Mesenchymal stem cell (in vitro differentiated cells and primary cell): ENCODE measurements around the gene RABEP2.
"Not testable (repeated sequence)": the region's sequence is repeated elsewhere in the genome, so short reads cannot be mapped to it uniquely, and the experiment has no call there.

Source experiments
- DNase-seq: peaks from one replicate; pipeline ENCODE4 v3.0.0-alpha.2; 2013
- H2AFZ ChIP-seq: one replicate; pipeline ENCODE4 v1.6.1; 2013; ENCODE audit warnings: low read depth, mild to moderate bottlenecking, control low read depth, inconsistent platforms, low read length, moderate library complexity
- H2AK5ac ChIP-seq: 2 replicates; pipeline ENCODE4 v1.6.1; 2013; ENCODE audit warnings: low read length, moderate library complexity, mild to moderate bottlenecking, inconsistent platforms; ENCODE audit not compliant: severe bottlenecking
- H2BK120ac ChIP-seq: one replicate; pipeline ENCODE4 v1.6.1; 2013; ENCODE audit warnings: low read depth, mild to moderate bottlenecking, inconsistent platforms, low read length, moderate library complexity
- H2BK12ac ChIP-seq, 2 experiments: one replicate each; pipeline ENCODE4 v1.6.1; 2013; ENCODE audit warnings: inconsistent platforms in 2 of 2, low read length in 2 of 2, mild to moderate bottlenecking in 2 of 2, moderate library complexity in 2 of 2, control low read depth in 1 of 2
- H2BK15ac ChIP-seq: one replicate; pipeline ENCODE4 v1.6.1; 2013; ENCODE audit warnings: mild to moderate bottlenecking, low read depth, inconsistent platforms; ENCODE audit not compliant: poor library complexity, severe bottlenecking
- H2BK5ac ChIP-seq: 2 replicates; pipeline ENCODE4 v1.6.1; 2013; ENCODE audit warnings: low read depth, mild to moderate bottlenecking, low read length, control low read depth, inconsistent platforms; ENCODE audit not compliant: poor library complexity, severe bottlenecking
- H3K14ac ChIP-seq, 2 experiments: one replicate each; pipeline ENCODE4 v1.6.1; 2013; ENCODE audit warnings: inconsistent platforms in 2 of 2, low read length in 2 of 2, control low read depth in 1 of 2, mild to moderate bottlenecking in 1 of 2, moderate library complexity in 1 of 2
- H3K18ac ChIP-seq, 2 experiments: one replicate each; pipeline ENCODE4 v1.6.1; 2013; ENCODE audit warnings: inconsistent platforms in 2 of 2, low read length in 2 of 2, control low read depth in 1 of 2, low read depth in 1 of 2, mild to moderate bottlenecking in 1 of 2
- H3K23ac ChIP-seq, 2 experiments: one replicate each; pipeline ENCODE4 v1.6.1; 2013; ENCODE audit warnings: inconsistent platforms in 2 of 2, low read length in 2 of 2, mild to moderate bottlenecking in 2 of 2, moderate library complexity in 2 of 2, control low read depth in 1 of 2
- H3K27ac ChIP-seq: 2 replicates; pipeline ENCODE4 v1.5.1; 2013; ENCODE audit warnings: mild to moderate bottlenecking, moderate library complexity, low read length, control low read depth, inconsistent platforms; ENCODE audit not compliant: poor library complexity, severe bottlenecking
- H3K27me3 ChIP-seq, 2 experiments: 2 replicates each; pipeline versions ENCODE4 v1.6.1 to v1.7.0; 2013; ENCODE audit warnings: low read length in 2 of 2, mild to moderate bottlenecking in 2 of 2, moderate library complexity in 2 of 2, control low read depth in 1 of 2, inconsistent platforms in 1 of 2; ENCODE audit not compliant: control insufficient read depth in 1 of 2, insufficient read depth in 1 of 2
- H3K36me3 ChIP-seq, 2 experiments: 2 replicates each; pipeline versions ENCODE4 v1.6.1 to v1.7.0; 2013; ENCODE audit warnings: low read length in 2 of 2, control low read depth in 1 of 2, inconsistent platforms in 1 of 2, low read depth in 1 of 2, mild to moderate bottlenecking in 1 of 2; ENCODE audit not compliant: insufficient read depth in 2 of 2, control insufficient read depth in 1 of 2
- H3K4ac ChIP-seq, 2 experiments: one replicate each; pipeline ENCODE4 v1.6.1; 2013; ENCODE audit warnings: inconsistent platforms in 2 of 2, low read length in 2 of 2, mild to moderate bottlenecking in 2 of 2, moderate library complexity in 2 of 2, control low read depth in 1 of 2, low read depth in 1 of 2
- H3K4me1 ChIP-seq: 2 replicates; pipeline ENCODE4 v1.6.1; 2013; ENCODE audit warnings: low read depth, low read length, control low read depth; ENCODE audit not compliant: control insufficient read depth, insufficient read depth
- H3K4me2 ChIP-seq: 2 replicates; pipeline ENCODE4 v1.6.1; 2013; ENCODE audit warnings: low read length, mild to moderate bottlenecking, inconsistent platforms; ENCODE audit not compliant: poor library complexity, severe bottlenecking
- H3K4me3 ChIP-seq, 2 experiments: 2 replicates each; pipeline versions ENCODE4 v1.5.1 to v1.7.0; 2013; ENCODE audit warnings: low read length in 2 of 2, mild to moderate bottlenecking in 2 of 2, control low read depth in 1 of 2, low read depth in 1 of 2; ENCODE audit not compliant: insufficient read depth in 1 of 2
- H3K79me1 ChIP-seq: replicated peaks from 2 replicates; pipeline ENCODE4 v1.6.1; 2013; ENCODE audit warnings: mild to moderate bottlenecking, control low read depth, low read length, inconsistent platforms; ENCODE audit not compliant: poor library complexity, severe bottlenecking
- H3K9ac ChIP-seq: 2 replicates; pipeline ENCODE4 v1.7.0; 2013; ENCODE audit warnings: mild to moderate bottlenecking, low read length, moderate library complexity
- H3K9me3 ChIP-seq: 2 replicates; pipeline ENCODE4 v1.7.0; 2013; ENCODE audit warnings: mild to moderate bottlenecking, low read length; ENCODE audit not compliant: control insufficient read depth
- H4K8ac ChIP-seq: one replicate; pipeline ENCODE4 v1.6.1; 2013; ENCODE audit warnings: inconsistent platforms, mild to moderate bottlenecking, low read length, moderate library complexity
- H4K91ac ChIP-seq: one replicate; pipeline ENCODE4 v1.6.1; 2013; ENCODE audit warnings: mild to moderate bottlenecking, low read length, inconsistent platforms
- WGBS: methylation state at CpG from one replicate; pipeline ENCODE4 v1.1.7; 2013; ENCODE audit warnings: mixed read lengths; 5-methylcytosine and 5-hydroxymethylcytosine counted together

Gene RABEP2

GRCh38 chr16:28881565-28881964 lies 43.5 kb downstream of the RABEP2 start:
- not testable (repeated sequence) for H3K4me3 ChIP-seq, H3K18ac ChIP-seq, H3K23ac ChIP-seq, H3K4ac ChIP-seq, DNase-seq, H3K14ac ChIP-seq, H4K91ac ChIP-seq, H3K4me2 ChIP-seq, H3K27ac ChIP-seq, H2AK5ac ChIP-seq, H2BK12ac ChIP-seq, H4K8ac ChIP-seq, H2BK120ac ChIP-seq, H2AFZ ChIP-seq, H2BK15ac ChIP-seq, H2BK5ac ChIP-seq, H3K9me3 ChIP-seq, H3K9ac ChIP-seq
- H3K4me1 ChIP-seq, result peaks cover 18% of the 10 kb centered on the region
- peaks cover 4 to 34% of the 10 kb centered on the region in 2 experiments for H3K27me3 ChIP-seq
- H3K36me3 ChIP-seq, result peaks cover 0 to 12% of the 10 kb centered on the region in 2 experiments
- H3K79me1 ChIP-seq, result peaks cover 18% of the 10 kb centered on the region
- 95% methylated on average over 2 of the region's 4 CpGs for WGBS

- H2BK5ac ChIP-seq, result no peak overlapping the region
Observed at GRCh38 chr16:28880955-28881354, 44.1 kb downstream of the RABEP2 start.

GRCh38 chr16:28880589-28880915 lies 44.5 kb downstream of the RABEP2 start:
- Histone ChIP-seq H2BK15ac (no peak overlapping the region), H3K4me3 (peak overlapping the region in 1 of 2 experiments; percentile 82), H3K36me3 (peaks cover 0 to 22% of the 10 kb centered on the region in 2 experiments), H3K4me2 (peak overlapping the region; percentile 90), H3K23ac (no peak overlapping the region), H2BK120ac (no peak overlapping the region), H3K27ac (no peak overlapping the region), H3K14ac (no peak overlapping the region), H2BK12ac (peak overlapping the region in 1 of 2 experiments; percentile 2), H3K9me3 (no peaks in the 10 kb centered on the region), H3K4ac (no peak overlapping the region), H2BK5ac (no peak overlapping the region), H4K91ac (no peak overlapping the region), H2AFZ (no peak overlapping the region), H3K27me3 (peaks cover 4 to 34% of the 10 kb centered on the region in 2 experiments), H2AK5ac (no peak overlapping the region), H3K79me1 (peaks cover 18% of the 10 kb centered on the region), H3K18ac (peak overlapping the region in 1 of 2 experiments; percentile 23), H4K8ac (no peak overlapping the region), H3K9ac (peak overlapping the region; percentile 43), H3K4me1 (peaks cover 24% of the 10 kb centered on the region)
- no peak for DNase-seq
- WGBS, result 41% methylated on average over 11 of the region's 11 CpGs

More at GRCh38 chr16:28880955-28881354, 44.1 kb downstream of the RABEP2 start:
- no peak overlapping the region for H3K4me3 ChIP-seq
- H2BK12ac ChIP-seq, result no peak overlapping the region
- H3K27me3 ChIP-seq, result peaks cover 4 to 34% of the 10 kb centered on the region in 2 experiments
- H4K8ac ChIP-seq, result no peak overlapping the region
- H3K14ac ChIP-seq, result no peak overlapping the region
- H3K23ac ChIP-seq, result no peak overlapping the region
- no peak overlapping the region for H3K4ac ChIP-seq
- H2BK15ac ChIP-seq, result no peak overlapping the region
- 87% methylated on average over 4 of the region's 4 CpGs for WGBS
- H2AK5ac ChIP-seq, result no peak overlapping the region
- H2BK120ac ChIP-seq, result no peak overlapping the region
- DNase-seq, result no peak
- no peak overlapping the region for H2AFZ ChIP-seq
- no peak overlapping the region for H3K18ac ChIP-seq
- H3K36me3 ChIP-seq, result peaks cover 0 to 18% of the 10 kb centered on the region in 2 experiments
- no peak overlapping the region for H3K27ac ChIP-seq
- peaks cover 24% of the 10 kb centered on the region for H3K4me1 ChIP-seq
- H3K9me3 ChIP-seq, result no peaks in the 10 kb centered on the region
- H4K91ac ChIP-seq, result no peak overlapping the region
- H3K79me1 ChIP-seq, result peaks cover 18% of the 10 kb centered on the region
- H3K4me2 ChIP-seq, result no peak overlapping the region
- no peak overlapping the region for H3K9ac ChIP-seq

GRCh38 chr16:28879841-28880588 lies 45.0 kb downstream of the RABEP2 start:
- peak overlapping the region in 1 of 2 experiments; percentile 2 for H2BK12ac ChIP-seq
- H3K4me1 ChIP-seq, result peaks cover 24% of the 10 kb centered on the region
- peaks cover 19% of the 10 kb centered on the region for H3K79me1 ChIP-seq
- peak; percentile 86 for DNase-seq
- no peak overlapping the region for H3K27ac ChIP-seq
- H2BK15ac ChIP-seq, result peak overlapping the region; percentile 45
- H2AFZ ChIP-seq, result peak overlapping the region; percentile 83
- H3K9ac ChIP-seq, result peak overlapping the region; percentile 83
- peaks cover 4 to 34% of the 10 kb centered on the region in 2 experiments for H3K27me3 ChIP-seq
- no peak overlapping the region for H2AK5ac ChIP-seq
- no peak overlapping the region for H2BK5ac ChIP-seq
- no peak overlapping the region for H4K91ac ChIP-seq
- no peak overlapping the region for H3K14ac ChIP-seq
- H3K4ac ChIP-seq, result no peak overlapping the region
- peak overlapping the region; percentile 93 for H3K4me2 ChIP-seq
- H3K9me3 ChIP-seq, result no peaks in the 10 kb centered on the region
- peak overlapping the region; percentile 8 for H2BK120ac ChIP-seq
- no peak overlapping the region for H4K8ac ChIP-seq
- H3K23ac ChIP-seq, result no peak overlapping the region
- H3K36me3 ChIP-seq, result peaks cover 0 to 26% of the 10 kb centered on the region in 2 experiments
- 3% methylated on average over 66 of the region's 66 CpGs for WGBS
- peak overlapping the region; percentile 54 to 82 for H3K4me3 ChIP-seq
- H3K18ac ChIP-seq, result no peak overlapping the region
